Erythroblast (primary cell): Measurements from ENCODE around the gene SVBP.

Experiments used
- GATA1 ChIP-seq: IDR thresholded peaks from 2 replicates; pipeline ENCODE4 v1.6.1; 2011; ENCODE audit warnings: low read depth, mild to moderate bottlenecking, control low read depth, low read length, moderate library complexity
- POLR2A ChIP-seq: IDR thresholded peaks from 2 replicates; pipeline ENCODE4 v1.6.1; 2011; ENCODE audit warnings: mild to moderate bottlenecking, low read length

- TF ChIP-seq POLR2A (no peak), GATA1 (no peak)
Measured at GRCh38 chr1:42834803-42835202, 17.6 kb upstream of the SVBP start.
